HL-60 (cell line): ENCODE measurements around the gene ADCY1.

Experiments
- DNase-seq, 2 experiments: peaks; one replicate each; pipeline ENCODE4 v3.0.0-alpha.2; 2010 to 2020; ENCODE audit warnings: low read depth in 1 of 2, low spot score in 1 of 2
- H3K27ac ChIP-seq: fragments of 250-450 bp; sonication (Bioruptor Pico); replicated peaks from 2 replicates; pipeline ENCODE4 v1.5.1; 2020; ENCODE audit warnings: mild to moderate bottlenecking, moderate library complexity
- H3K27me3 ChIP-seq: fragments of 250-450 bp; sonication (Bioruptor Pico); 2 replicates; pipeline ENCODE4 v1.5.1; 2021; ENCODE audit warnings: mild to moderate bottlenecking, moderate library complexity; ENCODE audit not compliant: insufficient read depth, poor library complexity, severe bottlenecking
- H3K4me3 ChIP-seq: replicated peaks from 2 replicates; pipeline ENCODE4 v1.5.1; 2011; ENCODE audit warnings: mild to moderate bottlenecking, control low read depth, low read length; ENCODE audit not compliant: insufficient read depth
- CTCF ChIP-seq: IDR thresholded peaks from one replicate; pipeline ENCODE4 v1.5.1; 2011; ENCODE audit warnings: low read length, control low read depth, inconsistent platforms; ENCODE audit not compliant: insufficient read depth
- GABPA ChIP-seq: IDR thresholded peaks from 2 replicates; pipeline ENCODE4 v1.6.1; 2012; ENCODE audit warnings: low read depth
- POLR2AphosphoS5 ChIP-seq: IDR thresholded peaks from 2 replicates; pipeline ENCODE4 v1.6.1; 2012; ENCODE audit warnings: low read depth
- REST ChIP-seq: IDR thresholded peaks from 2 replicates; pipeline ENCODE4 v1.6.1; 2012; ENCODE audit warnings: low read depth; ENCODE audit not compliant: insufficient replicate concordance
- SPI1 ChIP-seq: IDR thresholded peaks from 2 replicates; pipeline ENCODE4 v1.6.1; 2012; ENCODE audit warnings: low read depth, mild to moderate bottlenecking, borderline replicate concordance

ADCY1 gene

GRCh38 chr7:45579391-45579801 lies 5.2 kb downstream of the ADCY1 start:
- DNase-seq = no peak
- H3K27ac ChIP-seq = no peak overlapping the region
- no peak for TF ChIP-seq GABPA
- no peak for TF ChIP-seq POLR2AphosphoS5
- TF ChIP-seq SPI1 = no peak
- no peak for TF ChIP-seq REST
- TF ChIP-seq CTCF = no peak
- no peak overlapping the region for H3K4me3 ChIP-seq
- H3K27me3 ChIP-seq = peaks cover 22% of the 10 kb centered on the region

- Histone ChIP-seq H3K27ac (no peak overlapping the region), H3K4me3 (no peak overlapping the region), H3K27me3 (peaks cover 16% of the 10 kb centered on the region)
- TF ChIP-seq POLR2AphosphoS5 (no peak), CTCF (no peak), SPI1 (no peak)
- no peak for DNase-seq
Observed at GRCh38 chr7:45580053-45580872, 6.1 kb downstream of the ADCY1 start.

- Histone ChIP-seq H3K27ac (no peak overlapping the region), H3K27me3 (peaks cover 8% of the 10 kb centered on the region), H3K4me3 (no peak overlapping the region)
- no peak for TF ChIP-seq CTCF
- TF ChIP-seq POLR2AphosphoS5 = no peak
- no peak for TF ChIP-seq REST
- no peak for TF ChIP-seq GABPA
- TF ChIP-seq SPI1 = no peak
- no peak for DNase-seq
Observed at GRCh38 chr7:45581271-45581780, 7.2 kb downstream of the ADCY1 start.
